Muscle layer of colon (tissue), 2 donors: ENCODE measurements around the gene CRACR2A.

Experiments
- H3K27ac ChIP-seq: one replicate; pipeline ENCODE4 v1.7.0; 2013; ENCODE audit warnings: low read depth, mild to moderate bottlenecking, low read length, moderate library complexity
- H3K27me3 ChIP-seq, 2 donors: one replicate each; pipeline ENCODE4 v1.7.0; 2013; ENCODE audit warnings: low read length in 2 of 2, mild to moderate bottlenecking in 2 of 2; ENCODE audit not compliant: insufficient read depth in 2 of 2, control insufficient read depth in 1 of 2
- H3K36me3 ChIP-seq: one replicate; pipeline ENCODE4 v1.7.0; 2013; ENCODE audit warnings: mild to moderate bottlenecking, low read length; ENCODE audit not compliant: insufficient read depth
- H3K4me1 ChIP-seq: one replicate; pipeline ENCODE4 v1.7.0; 2013; ENCODE audit warnings: mild to moderate bottlenecking, low read length; ENCODE audit not compliant: insufficient read depth
- H3K4me3 ChIP-seq, 2 donors: one replicate each; pipeline ENCODE4 v1.7.0; 2013; ENCODE audit warnings: low read length in 2 of 2, low read depth in 1 of 2, mild to moderate bottlenecking in 1 of 2, moderate library complexity in 1 of 2
- H3K9ac ChIP-seq: one replicate; pipeline ENCODE4 v1.7.0; 2013; ENCODE audit warnings: low read length
- H3K9me3 ChIP-seq: one replicate; pipeline ENCODE4 v1.7.0; 2013; ENCODE audit warnings: mild to moderate bottlenecking, low read length
- donor health status: abdominal sarcoma.
- donor health status: Adenocarcinoma of cecum.

The CRACR2A gene

GRCh38 chr12:3717283-3717898, 35.5 kb downstream of the CRACR2A start:
- H3K4me1 ChIP-seq, result peaks cover 3% of the 10 kb centered on the region

GRCh38 chr12:3715999-3716398, 36.9 kb downstream of the CRACR2A start:
- no peak overlapping the region for H3K4me3 ChIP-seq
- H3K9ac ChIP-seq, result no peak overlapping the region
- no peak overlapping the region for H3K27ac ChIP-seq
- H3K27me3 ChIP-seq, result no peaks in the 10 kb centered on the region
- no peaks in the 10 kb centered on the region for H3K4me1 ChIP-seq
- H3K36me3 ChIP-seq, result no peaks in the 10 kb centered on the region
- H3K9me3 ChIP-seq, result no peaks in the 10 kb centered on the region

More at GRCh38 chr12:3717283-3717898, 35.5 kb downstream of the CRACR2A start:
- no peaks in the 10 kb centered on the region for H3K27me3 ChIP-seq
- no peaks in the 10 kb centered on the region for H3K9me3 ChIP-seq
- H3K4me3 ChIP-seq, result no peak overlapping the region
- no peak overlapping the region for H3K27ac ChIP-seq
- no peak overlapping the region for H3K9ac ChIP-seq
- no peaks in the 10 kb centered on the region for H3K36me3 ChIP-seq

GRCh38 chr12:3713947-3714346, 39.0 kb downstream of the CRACR2A start:
- Histone ChIP-seq H3K4me3 (no peak overlapping the region), H3K27me3 (no peaks in the 10 kb centered on the region), H3K4me1 (no peaks in the 10 kb centered on the region), H3K27ac (no peak overlapping the region), H3K36me3 (no peaks in the 10 kb centered on the region), H3K9ac (no peak overlapping the region), H3K9me3 (no peaks in the 10 kb centered on the region)

GRCh38 chr12:3713483-3713882, 39.4 kb downstream of the CRACR2A start:
- no peak overlapping the region for H3K27ac ChIP-seq
- no peak overlapping the region for H3K9ac ChIP-seq
- H3K9me3 ChIP-seq, result no peaks in the 10 kb centered on the region
- H3K4me3 ChIP-seq, result no peak overlapping the region
- no peaks in the 10 kb centered on the region for H3K27me3 ChIP-seq
- H3K4me1 ChIP-seq, result no peaks in the 10 kb centered on the region
- no peaks in the 10 kb centered on the region for H3K36me3 ChIP-seq

GRCh38 chr12:3712209-3712992, 40.5 kb downstream of the CRACR2A start:
- Histone ChIP-seq H3K9me3 (no peaks in the 10 kb centered on the region), H3K4me1 (no peaks in the 10 kb centered on the region), H3K27me3 (no peaks in the 10 kb centered on the region), H3K4me3 (no peak overlapping the region), H3K9ac (no peak overlapping the region), H3K27ac (no peak overlapping the region), H3K36me3 (no peaks in the 10 kb centered on the region)

- H3K4me3 ChIP-seq, result peak overlapping the region in 1 of 2 donors; percentile 48
- no peaks in the 10 kb centered on the region for H3K9me3 ChIP-seq
- no peaks in the 10 kb centered on the region for H3K36me3 ChIP-seq
- H3K27me3 ChIP-seq, result no peaks in the 10 kb centered on the region
- H3K27ac ChIP-seq, result peak overlapping the region; percentile 46
- peaks cover 29% of the 10 kb centered on the region for H3K4me1 ChIP-seq
- H3K9ac ChIP-seq, result no peak overlapping the region
Measured at GRCh38 chr12:3705354-3705675, 47.6 kb downstream of the CRACR2A start.

GRCh38 chr12:3704512-3705353, 48.2 kb downstream of the CRACR2A start:
- Histone ChIP-seq H3K27ac (peak overlapping the region; percentile 46), H3K4me3 (peak overlapping the region in 1 of 2 donors; percentile 48), H3K4me1 (peaks cover 29% of the 10 kb centered on the region), H3K9ac (no peak overlapping the region), H3K9me3 (no peaks in the 10 kb centered on the region), H3K27me3 (no peaks in the 10 kb centered on the region), H3K36me3 (no peaks in the 10 kb centered on the region)

GRCh38 chr12:3700861-3701260, 52.0 kb downstream of the CRACR2A start:
- Histone ChIP-seq H3K27ac (no peak overlapping the region), H3K9me3 (no peaks in the 10 kb centered on the region), H3K4me3 (no peak overlapping the region), H3K9ac (no peak overlapping the region), H3K4me1 (peaks cover 36% of the 10 kb centered on the region), H3K36me3 (no peaks in the 10 kb centered on the region), H3K27me3 (no peaks in the 10 kb centered on the region)

GRCh38 chr12:3698218-3698974, 54.5 kb downstream of the CRACR2A start:
- no peak overlapping the region for H3K9ac ChIP-seq
- H3K36me3 ChIP-seq, result no peaks in the 10 kb centered on the region
- H3K27ac ChIP-seq, result no peak overlapping the region
- H3K4me1 ChIP-seq, result peaks cover 14% of the 10 kb centered on the region
- no peak overlapping the region for H3K4me3 ChIP-seq
- H3K27me3 ChIP-seq, result no peaks in the 10 kb centered on the region
- no peaks in the 10 kb centered on the region for H3K9me3 ChIP-seq

GRCh38 chr12:3697311-3697870, 55.5 kb downstream of the CRACR2A start:
- Histone ChIP-seq H3K36me3 (no peaks in the 10 kb centered on the region), H3K9ac (no peak overlapping the region), H3K27ac (no peak overlapping the region)

GRCh38 chr12:3694673-3695072, 58.2 kb downstream of the CRACR2A start:
- no peak overlapping the region for H3K4me3 ChIP-seq
- no peaks in the 10 kb centered on the region for H3K36me3 ChIP-seq
- H3K4me1 ChIP-seq, result peaks cover 14% of the 10 kb centered on the region
- H3K9me3 ChIP-seq, result no peaks in the 10 kb centered on the region
- no peak overlapping the region for H3K9ac ChIP-seq
- no peaks in the 10 kb centered on the region for H3K27me3 ChIP-seq
- no peak overlapping the region for H3K27ac ChIP-seq

More at GRCh38 chr12:3697311-3697870, 55.5 kb downstream of the CRACR2A start:
- Histone ChIP-seq H3K27me3 (no peaks in the 10 kb centered on the region), H3K4me3 (no peak overlapping the region), H3K4me1 (peaks cover 14% of the 10 kb centered on the region), H3K9me3 (no peaks in the 10 kb centered on the region)
